Keratinocyte (primary cell): ENCODE measurements around the gene NDRG4.

Experiments
- EZH2 ChIP-seq: IDR thresholded peaks from one replicate; pipeline ENCODE4 v1.6.1; 2012; ENCODE audit warnings: inconsistent platforms, mild to moderate bottlenecking, low read length, moderate library complexity
- TF ChIP-seq, protein P1 (sequence below), 3 experiments: IDR thresholded peaks in 1 of 3; conservative IDR thresholded peaks in 1 of 3; optimal IDR thresholded peaks in 1 of 3; 2 replicates in 2 of 3; 3 replicates in 1 of 3; pipeline versions ENCODE3 to v1.5.1; 2011; ENCODE audit warnings: low read length in 3 of 3, mild to moderate bottlenecking in 3 of 3, moderate library complexity in 2 of 3, control low read depth in 1 of 3, inconsistent platforms in 1 of 3; ENCODE audit not compliant: insufficient read depth in 2 of 3; ENCODE audit errors: extremely low read depth in 1 of 3

DNA sequence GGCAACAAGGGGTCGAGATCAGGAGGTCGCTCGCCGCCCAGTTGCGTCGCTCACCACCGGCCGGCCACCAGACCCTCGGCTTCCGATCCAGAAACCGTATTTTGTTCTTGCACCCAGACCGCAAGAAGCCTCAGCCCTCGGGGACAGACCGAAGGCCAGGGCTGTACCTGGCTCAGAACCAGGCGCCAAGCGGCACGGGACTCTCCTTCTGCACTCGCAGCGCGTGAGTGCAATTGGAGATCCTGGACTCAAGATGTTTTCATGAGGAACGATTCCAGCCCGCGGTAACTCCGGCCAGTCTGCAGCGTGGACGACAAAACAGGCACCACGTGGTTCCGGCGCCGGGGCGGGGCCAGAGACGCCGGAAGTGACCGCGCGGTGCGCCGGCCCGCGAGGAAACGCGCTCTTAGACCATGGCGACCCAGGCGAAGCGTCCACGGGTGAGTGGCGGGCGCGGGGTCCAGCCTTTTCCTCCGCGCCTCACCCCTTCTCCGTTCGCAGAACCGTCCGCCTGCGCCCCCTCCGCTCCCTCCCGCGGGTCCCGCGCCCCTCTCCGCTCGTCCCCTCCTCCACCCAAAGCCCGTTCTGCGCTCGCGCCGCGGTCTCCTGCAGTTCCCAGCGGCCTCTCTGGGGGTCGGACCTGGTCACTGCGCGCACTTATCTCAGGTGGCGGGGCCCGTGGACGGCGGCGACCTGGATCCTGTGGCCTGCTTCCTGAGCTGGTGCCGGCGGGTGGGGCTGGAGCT is 15.4 kb downstream of the NDRG4 start, which contains the start of gene SETD6:
- TF ChIP-seq, protein P1, sequence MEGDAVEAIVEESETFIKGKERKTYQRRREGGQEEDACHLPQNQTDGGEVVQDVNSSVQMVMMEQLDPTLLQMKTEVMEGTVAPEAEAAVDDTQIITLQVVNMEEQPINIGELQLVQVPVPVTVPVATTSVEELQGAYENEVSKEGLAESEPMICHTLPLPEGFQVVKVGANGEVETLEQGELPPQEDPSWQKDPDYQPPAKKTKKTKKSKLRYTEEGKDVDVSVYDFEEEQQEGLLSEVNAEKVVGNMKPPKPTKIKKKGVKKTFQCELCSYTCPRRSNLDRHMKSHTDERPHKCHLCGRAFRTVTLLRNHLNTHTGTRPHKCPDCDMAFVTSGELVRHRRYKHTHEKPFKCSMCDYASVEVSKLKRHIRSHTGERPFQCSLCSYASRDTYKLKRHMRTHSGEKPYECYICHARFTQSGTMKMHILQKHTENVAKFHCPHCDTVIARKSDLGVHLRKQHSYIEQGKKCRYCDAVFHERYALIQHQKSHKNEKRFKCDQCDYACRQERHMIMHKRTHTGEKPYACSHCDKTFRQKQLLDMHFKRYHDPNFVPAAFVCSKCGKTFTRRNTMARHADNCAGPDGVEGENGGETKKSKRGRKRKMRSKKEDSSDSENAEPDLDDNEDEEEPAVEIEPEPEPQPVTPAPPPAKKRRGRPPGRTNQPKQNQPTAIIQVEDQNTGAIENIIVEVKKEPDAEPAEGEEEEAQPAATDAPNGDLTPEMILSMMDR (optimal IDR thresholded peaks at IDR 0.05 in 1 of 3, IDR thresholded peaks at IDR 0.05 in 1 of 3, conservative IDR thresholded peaks at IDR 0.05 in 1 of 3; ENCODE audit: extremely low read depth in 1 of 3, insufficient read depth in 2 of 3, low read length in 3 of 3): peak in 1 of 3 experiments; percentile 24
- TF ChIP-seq EZH2: no peak
